ENCODE results near the gene NOA1.

NOA1 gene

GRCh38 chr4:56977321-56978012, at the start of gene NOA1:
NOA1 (minus strand) TSS chr4:56977606; CDS start chr4:56977585, 21 bp downstream.
- peak; percentile 98 for DNase-seq

DNA sequence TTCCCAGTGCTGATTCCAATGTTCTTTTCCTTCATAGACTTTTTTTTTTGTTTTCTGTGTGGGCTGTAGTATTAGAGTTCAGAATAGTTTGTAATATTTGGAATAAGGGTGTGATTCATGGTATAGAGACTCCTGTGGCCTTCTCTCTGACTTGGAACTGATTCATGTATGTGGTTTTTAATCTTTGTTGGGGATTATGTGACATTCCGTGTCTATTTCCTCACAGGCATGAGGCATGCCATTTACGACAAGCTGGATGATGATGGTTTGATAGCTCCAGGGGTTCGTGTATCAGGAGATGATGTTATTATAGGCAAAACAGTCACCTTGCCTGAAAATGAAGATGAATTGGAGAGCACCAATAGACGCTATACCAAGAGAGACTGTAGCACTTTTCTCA, 45.7 kb upstream of the NOA1 start:
- no peak for DNase-seq

DNA sequence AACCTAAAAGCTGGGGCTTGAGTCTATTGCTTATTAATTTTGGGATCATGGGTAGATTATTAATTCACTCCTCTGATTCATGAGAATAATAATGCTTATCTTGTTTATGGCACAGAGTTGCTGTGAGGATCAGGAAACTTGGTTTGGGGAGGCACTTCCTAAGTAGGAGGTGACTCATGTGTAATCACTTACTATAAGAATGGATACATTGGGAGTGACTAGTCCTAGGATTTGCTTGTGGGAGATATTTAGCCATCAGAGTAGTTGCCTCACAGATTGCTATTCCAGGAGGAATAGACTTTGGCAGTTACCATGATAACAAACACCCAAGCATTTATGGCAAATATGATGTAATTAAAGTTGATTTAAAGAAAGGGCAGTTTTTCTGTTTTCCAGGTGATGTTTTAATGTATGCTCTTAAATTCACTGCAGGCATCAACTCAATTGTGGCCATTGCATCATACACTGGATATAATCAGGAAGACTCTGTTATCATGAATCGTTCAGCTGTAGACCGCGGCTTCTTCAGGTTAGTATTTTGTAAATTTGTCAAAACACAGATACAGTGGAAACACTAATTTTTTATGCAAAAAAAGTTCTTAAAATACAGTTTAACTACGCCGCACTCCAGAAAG, 43.2 kb upstream of the NOA1 start:
- DNase-seq, result no peak

- no peak for DNase-seq
Measured at GRCh38 chr4:57018980-57019379, 41.6 kb upstream of the NOA1 start.

- DNase-seq, result no peak
Measured at GRCh38 chr4:57013543-57014120, 36.2 kb upstream of the NOA1 start.

GRCh38 chr4:56999751-57000150, 22.3 kb upstream of the NOA1 start:
- no peak for DNase-seq

- DNase-seq, result no peak
Measured at GRCh38 chr4:56995525-56995924, 18.1 kb upstream of the NOA1 start.

GRCh38 chr4:56990109-56990905, 12.9 kb upstream of the NOA1 start:
- DNase-seq, result peak; percentile 60

- no peak for DNase-seq
Measured at GRCh38 chr4:56986952-56987351, 9.5 kb upstream of the NOA1 start.

DNA sequence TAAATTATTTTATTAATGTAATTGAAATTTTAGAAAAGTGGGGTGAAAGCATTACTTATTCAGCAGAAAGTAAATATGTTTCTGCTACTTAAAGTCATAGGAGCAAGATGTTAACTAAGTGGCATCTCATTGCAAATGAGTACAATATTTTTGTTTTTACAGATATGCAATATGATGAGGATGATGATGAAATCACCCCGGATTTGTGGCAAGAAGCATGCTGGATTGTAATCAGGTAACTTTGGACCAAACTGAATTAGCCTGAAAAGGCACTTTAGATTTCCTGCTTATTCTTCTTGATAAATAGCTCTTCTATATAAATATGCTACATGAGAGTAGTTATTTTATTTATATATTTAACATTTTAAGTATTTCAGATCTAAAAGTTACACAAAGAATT, 8.8 kb upstream of the NOA1 start:
- DNase-seq, result no peak

DNA sequence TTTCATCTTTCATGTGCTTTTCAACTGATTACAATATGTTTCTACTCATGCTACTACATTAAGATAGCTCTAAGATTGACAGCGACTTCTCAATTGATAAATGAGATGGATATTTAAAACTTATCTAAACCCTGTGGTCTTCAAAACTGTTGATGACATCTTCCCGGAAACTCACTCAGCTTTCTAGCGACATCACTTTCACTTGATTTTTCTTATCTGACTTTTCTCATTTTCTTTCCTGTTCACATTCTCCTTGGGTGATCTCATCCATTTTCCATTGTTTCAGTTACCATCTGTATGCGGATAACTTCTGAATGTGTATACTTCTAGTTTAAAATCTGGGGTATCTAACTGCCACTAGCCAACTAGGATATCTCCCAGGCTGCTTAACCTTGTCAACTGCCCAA, 4.4 kb upstream of the NOA1 start:
- DNase-seq, result no peak

DNA sequence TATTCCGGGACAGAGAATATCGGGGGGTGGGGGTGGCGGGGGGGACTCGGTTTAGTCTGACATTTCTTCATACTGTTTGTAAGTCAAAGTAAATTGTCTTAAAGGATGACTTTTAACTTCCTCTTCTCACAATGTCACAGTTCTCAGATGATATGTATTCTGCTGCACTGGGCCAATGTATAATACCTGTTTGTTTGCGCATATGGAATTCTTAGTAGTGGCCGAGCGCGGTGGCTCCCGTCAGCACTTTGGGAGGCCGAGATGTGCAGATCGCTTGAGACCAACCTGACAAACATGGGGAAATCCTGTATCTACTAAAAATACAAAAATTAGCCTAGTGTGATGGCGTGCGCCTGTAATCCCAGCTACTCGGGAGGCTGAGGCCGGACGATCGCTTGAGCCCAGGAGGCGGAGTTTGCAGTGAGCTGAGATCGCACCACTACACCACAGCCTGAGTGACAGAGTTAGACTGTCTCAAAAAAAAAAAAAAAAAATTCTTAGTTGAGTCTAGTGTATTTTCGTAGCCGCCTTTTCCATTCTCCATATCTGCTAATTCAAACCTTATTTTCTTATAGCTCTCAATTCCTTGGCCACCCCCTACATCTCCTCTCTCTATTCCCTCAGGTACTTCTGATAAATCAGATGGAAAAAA, 2.1 kb upstream of the NOA1 start:
- DNase-seq, result peak; percentile 48

- DNase-seq, result peak; percentile 96
Measured at GRCh38 chr4:56978750-56979303, 1.4 kb upstream of the NOA1 start, which contains the start of gene POLR2B. POLR2B (plus strand) TSS chr4:56978896; CDS start chr4:56978986, 90 bp downstream.

DNA sequence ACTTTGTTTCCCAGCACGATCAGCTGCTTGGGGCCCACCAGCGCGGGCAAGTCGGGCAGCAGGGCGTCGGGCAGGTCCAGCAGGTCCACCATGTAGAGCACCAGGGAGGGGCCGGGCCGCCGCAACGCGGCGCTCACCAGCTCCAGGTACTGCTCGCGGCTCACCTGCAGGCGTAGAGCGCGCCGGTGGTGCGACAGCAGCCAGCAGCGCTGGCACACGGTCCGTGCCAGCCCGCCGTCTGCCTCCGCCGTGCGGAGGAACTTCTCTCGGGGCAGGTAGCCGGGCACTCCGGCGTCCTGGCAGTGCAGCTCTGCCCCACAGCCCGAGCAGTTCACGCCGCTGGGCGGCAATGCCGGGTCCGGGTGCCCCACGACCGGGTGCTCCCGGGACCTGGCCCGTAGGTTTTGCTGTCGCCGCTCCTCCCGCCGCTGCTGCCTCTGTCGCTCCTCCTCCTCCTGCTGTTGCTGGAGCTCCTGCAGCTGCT, 527 bp downstream of the NOA1 start:
- DNase-seq, result no peak

DNA sequence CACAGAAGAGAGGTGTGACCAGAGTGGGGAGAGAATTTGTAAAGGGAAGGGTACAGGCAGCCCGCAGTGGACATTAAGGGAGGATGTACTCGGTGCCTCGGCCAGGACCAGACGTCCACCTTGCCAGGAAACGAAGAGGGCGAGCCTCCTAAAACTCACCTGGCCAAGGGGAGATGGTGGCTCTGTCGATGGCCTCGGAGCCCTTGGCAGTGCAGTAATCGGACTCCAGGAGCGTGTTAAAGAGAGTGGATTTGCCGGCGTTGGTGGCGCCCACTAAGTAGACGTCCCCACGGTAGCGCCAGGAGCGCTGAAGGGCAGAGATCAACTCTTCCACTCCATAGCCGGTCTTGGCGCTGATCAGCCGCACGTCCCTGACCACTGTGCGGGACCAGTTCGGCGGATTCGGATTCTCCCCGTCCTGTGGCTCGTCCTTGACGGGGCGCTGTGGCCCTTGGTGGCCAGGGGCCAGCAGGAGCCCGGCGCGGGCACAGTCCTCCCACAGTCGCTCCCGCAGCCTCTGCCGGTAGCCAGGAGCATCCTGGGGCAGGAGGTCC, 1.0 kb downstream of the NOA1 start:
- DNase-seq, result no peak

DNA sequence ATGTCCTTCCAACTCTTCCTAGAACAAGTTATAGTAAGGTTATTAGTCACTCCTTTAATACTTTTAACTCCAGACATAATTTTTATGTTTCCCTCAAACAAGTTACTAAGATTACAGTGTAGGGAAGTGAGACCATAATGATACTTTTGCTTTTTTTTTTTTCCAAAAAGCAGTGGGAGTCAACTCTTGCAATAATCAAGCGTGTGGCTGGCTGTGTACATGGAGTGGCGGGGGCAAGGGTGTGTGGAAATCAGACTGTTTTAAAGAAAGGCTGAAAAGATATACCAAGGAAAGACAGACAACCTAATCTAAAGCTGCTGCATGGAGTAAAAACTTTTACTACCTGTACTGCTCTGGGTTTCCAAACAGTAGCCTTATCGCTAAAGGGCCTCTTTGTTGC, 4.1 kb downstream of the NOA1 start:
- DNase-seq, result peak; percentile 73

DNA sequence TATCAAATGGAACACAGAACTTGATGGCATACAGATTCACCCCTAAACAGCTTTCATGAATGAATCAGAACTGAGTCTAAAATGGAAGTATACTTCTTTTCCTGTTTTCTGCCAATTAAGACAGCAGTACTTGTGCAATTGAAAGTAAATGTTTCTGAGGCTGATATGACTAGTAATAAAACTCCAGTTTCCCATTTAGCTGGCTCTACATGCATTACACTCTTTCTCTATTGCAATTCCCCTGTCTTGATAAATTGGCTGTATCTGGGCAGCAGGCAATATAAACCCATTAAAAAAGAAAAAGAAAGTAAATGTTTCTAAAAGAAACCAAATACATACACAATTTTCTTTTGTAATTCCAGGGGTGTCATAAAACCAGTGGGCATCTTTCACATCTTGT, 4.6 kb downstream of the NOA1 start:
- DNase-seq, result no peak

DNA sequence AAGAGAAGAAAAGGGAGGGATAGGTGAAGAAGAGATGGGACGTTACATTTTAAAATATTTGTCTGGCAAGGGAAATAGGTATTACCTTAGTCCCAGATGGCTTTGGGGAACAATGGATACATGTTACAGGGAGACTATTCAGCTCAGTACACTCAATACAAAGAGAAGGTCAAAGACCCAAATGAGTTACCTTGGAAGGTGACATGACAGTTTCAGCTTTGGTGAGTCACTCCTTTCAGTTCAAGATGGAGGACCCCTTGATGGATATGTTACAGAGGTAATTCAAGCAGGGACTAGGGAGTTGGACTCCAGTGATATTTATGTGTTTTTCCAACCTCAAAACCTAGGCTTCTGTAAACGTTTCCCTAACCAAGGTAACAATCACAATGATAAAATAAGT, 5.0 kb downstream of the NOA1 start:
- DNase-seq, result no peak

DNA sequence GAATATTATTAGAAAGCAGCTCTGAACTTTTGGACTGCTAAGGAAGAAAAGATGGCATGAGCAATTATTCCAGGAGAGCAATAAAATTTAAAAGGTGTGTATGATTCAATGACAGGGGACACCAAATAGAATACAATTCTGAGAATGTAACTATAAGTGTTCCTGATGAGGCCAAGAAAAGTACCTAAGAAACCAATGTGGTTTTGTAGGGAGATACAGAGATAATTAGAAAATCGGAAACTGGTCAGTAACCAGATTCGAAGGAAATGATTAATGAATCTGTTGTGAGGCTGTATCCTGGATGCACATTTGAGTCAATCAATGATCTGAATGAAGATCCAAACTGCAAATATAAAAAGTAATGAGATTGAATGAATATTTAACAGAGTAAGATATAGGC, 6.0 kb downstream of the NOA1 start:
- DNase-seq, result no peak

DNA sequence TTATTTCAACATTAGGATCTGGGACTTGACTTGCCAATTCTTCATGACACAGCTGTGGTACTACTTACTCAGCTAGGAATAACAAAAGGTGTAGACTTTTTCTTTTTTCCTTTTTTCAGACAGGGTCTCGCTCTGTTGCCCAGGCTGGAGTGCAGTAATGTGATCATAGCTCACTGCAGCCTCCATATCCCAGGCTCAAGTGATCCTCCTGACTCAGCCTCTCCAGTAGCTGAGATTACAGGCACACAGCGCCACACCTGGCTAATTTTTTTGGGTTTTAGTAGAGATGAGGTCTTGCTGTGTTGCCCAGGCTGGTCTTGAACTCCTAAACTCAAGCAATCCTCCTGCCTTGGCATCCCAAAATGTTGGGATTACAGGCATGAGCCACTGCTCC, 16.3 kb downstream of the NOA1 start:
- DNase-seq, result no peak

DNA sequence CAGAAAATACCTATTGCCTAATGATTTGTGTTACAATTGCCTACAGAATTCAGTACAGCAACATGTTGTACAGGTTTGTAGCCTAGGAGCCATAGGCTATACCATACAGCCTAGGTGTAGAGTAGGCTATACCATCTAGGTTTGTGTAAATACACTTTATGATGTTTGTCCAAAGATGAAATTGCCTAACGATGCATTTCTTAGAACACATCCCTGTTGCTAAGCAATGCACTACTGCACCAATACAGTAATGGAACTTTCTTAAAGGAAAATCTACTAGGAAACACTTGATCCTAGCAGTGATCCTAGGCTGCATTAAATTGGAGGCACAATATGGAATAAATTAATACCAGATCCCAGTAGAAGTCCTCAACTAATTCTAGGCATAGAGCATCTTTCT, 18.3 kb downstream of the NOA1 start:
- no peak for DNase-seq

DNA sequence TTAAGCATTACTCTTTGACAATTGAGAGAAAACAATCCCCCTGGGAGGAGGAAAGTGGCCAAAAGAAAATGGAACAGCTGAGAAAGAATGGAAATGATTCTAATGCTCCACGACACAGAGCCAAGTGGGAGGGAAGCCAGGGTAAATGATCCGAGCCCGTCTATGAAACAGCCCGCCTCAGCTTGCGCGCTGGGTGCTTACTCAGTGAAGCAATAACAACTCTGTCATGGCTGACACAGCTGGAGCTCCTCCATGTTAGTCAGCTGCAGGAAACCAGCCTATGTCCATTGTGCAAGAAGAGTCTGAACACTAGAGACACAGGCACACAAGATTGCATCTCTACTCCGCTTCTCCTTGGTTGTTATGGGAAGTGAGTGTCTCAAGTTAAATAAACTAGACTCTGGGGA, 19.3 kb downstream of the NOA1 start:
- peak; percentile 97 for DNase-seq
